T47D (cell line): ENCODE data around the gene SMG1.
A peak's percentile ranks its signal among the peaks of the same experiment; 100 is the strongest.

Experiments used
- DNase-seq, 2 experiments: peaks; one replicate each; pipeline versions ENCODE4 v3.0.0 to v3.0.0-alpha.2; 2011 to 2012; ENCODE audit warnings: low read depth in 1 of 2, low spot score in 1 of 2
- JUND ChIP-seq: IDR thresholded peaks from 2 replicates; pipeline ENCODE4 v1.6.1; 2012; ENCODE audit warnings: low read depth
- in situ Hi-C: cut with HindIII; loops from 2 replicates; pipeline ENCODE4 v1.10.0; 2016; ENCODE audit warnings: low sequenced_read_pairs, low pct_unique_long_range_greater_than_20kb

SMG1 gene

DNA sequence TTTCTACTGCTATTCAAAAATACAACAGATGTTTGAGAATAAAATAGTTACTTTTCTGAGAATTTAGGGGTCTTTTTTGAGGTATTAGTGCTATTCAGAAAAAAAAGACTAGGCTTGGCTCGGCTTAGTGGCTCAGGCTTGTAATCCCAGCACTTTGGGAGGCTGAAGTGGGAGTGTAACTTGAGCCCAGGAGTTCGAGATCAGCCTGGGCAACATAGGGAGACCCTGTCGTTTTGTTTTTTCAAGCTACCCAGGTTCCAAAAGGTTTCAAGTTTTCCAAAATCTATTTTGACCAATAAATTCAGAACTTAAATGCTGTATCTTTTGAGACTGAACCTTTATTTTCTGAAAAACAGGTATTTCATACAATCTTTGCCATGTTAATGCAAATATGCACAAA, 121.7 kb downstream of the SMG1 start:
- in situ Hi-C loops, result no loop called here
- TF ChIP-seq JUND, result no peak
- no peak for DNase-seq

- in situ Hi-C loops, result no loop called here
- DNase-seq, result no peak
- TF ChIP-seq JUND, result no peak
Observed at GRCh38 chr16:18803569-18804462, 122.4 kb downstream of the SMG1 start.

GRCh38 chr16:18802767-18803343, 123.4 kb downstream of the SMG1 start:
- TF ChIP-seq JUND, result no peak
- DNase-seq, result no peak
- in situ Hi-C loops, result no loop called here

DNA sequence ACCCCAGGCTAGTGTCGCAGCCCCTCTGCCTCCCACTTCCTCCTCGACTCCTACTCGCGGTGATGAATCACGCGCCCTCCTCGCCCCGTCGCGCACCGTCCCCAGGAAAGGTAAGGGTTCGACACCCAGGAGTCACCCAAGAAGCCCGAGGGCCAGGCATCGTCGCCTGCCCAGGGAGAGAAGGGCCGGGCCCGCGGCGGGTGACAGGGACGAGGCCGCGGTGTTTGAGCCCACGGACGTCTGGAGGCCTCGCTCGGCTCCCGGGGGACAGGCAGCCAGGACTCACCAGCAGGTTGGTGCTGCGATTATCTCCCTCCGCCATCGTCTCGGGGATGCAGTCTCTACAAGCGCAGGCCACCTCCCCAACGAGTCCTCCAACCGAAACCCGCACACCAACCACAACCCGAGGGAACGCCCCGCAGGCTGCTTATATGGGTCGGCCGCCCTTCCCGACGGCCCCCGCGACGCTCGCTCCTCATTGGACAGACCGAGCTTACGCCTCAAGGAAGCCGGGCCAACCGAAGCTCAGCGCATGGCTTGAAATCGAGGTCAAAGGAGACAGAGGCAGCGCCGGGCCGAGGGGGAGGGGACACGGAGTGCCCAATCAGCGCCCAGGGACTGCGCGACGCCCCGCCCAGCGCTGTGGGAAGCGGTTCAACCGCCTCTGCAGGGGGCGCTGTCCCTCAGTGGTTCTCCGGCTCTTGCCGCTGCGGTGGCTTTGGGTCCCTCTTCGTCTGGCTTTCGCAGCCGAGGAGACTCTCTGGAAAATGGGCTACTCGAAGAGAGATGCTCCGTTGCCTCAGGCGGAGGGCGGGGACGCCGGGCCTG, 124.8 kb downstream of the SMG1 start, which contains the start of gene ARL6IP1:
Gene ARL6IP1 (minus strand): TSS at position 405 of the 828 bp plus-strand sequence. CDS start 83 bp downstream, at position 322.
- TF ChIP-seq JUND, result no peak
- peak; percentile 92 to 100 for DNase-seq
- in situ Hi-C loops, result no loop called here

GRCh38 chr16:18800775-18801144, 125.4 kb downstream of the SMG1 start:
- in situ Hi-C loops, result no loop called here
- no peak for DNase-seq
- no peak for TF ChIP-seq JUND

GRCh38 chr16:18800293-18800692, 125.9 kb downstream of the SMG1 start:
- in situ Hi-C loops, result no loop called here

DNA sequence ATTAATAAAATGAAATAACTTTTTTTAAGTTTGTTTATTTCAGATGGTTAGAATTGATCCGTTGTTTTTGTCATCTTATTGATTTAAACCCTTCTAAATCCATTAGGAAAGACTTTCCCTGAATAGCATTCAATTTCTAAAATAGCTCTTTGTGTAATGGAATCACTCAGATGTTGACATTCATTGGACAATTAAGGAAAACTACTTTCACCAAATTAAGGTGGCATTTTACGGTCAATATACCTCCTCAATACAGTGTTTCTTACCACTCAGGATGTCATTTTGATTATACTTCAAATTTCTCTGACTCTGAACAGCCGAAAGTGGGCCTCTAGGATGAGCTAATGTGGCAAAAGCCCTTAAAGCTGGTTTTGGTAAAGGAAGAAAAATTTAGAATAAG, 126.7 kb downstream of the SMG1 start:
- in situ Hi-C loops, result no loop called here
- DNase-seq, result no peak
- no peak for TF ChIP-seq JUND

More at GRCh38 chr16:18800293-18800692, 125.9 kb downstream of the SMG1 start:
- no peak for TF ChIP-seq JUND
- no peak for DNase-seq

DNA sequence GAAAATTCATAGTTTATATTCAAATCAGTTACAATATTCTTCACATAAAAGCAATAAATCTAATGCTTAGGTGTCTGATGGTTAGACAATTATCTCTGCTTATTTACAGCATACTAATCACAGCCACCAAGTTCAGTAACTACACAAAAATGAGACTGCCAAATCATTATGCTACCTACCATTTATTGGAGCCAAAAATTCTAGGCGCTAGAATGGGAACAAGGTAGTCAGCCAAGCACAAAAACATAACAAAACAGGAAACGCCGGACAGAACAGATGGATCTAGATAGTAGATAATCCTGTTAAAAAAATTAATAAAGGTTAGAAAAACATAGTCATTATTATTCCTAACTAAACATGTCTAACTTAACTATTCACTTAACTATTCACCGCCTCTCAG, 128.5 kb downstream of the SMG1 start:
- TF ChIP-seq JUND, result no peak
- DNase-seq, result no peak
- in situ Hi-C loops, result no loop called here

DNA sequence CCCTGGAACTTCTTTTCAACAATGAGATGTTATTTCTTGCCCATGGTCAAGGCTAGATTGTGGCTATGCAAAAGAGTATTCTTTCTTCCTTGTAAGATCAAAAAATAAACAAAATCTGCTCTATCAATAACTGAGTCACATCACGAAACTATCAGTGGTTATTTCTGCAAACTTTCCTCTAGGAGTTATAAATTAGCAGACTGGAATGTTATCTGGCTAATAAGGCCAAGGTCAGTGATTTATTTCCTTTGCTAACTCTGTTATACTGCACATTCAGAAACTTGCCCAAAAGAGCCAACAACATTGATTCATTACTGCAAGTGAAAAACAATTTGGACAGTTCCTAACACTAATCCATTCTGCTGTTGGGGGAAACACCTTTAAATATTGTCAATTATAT, 129.8 kb downstream of the SMG1 start:
- no peak for TF ChIP-seq JUND
- in situ Hi-C loops, result no loop called here
- DNase-seq, result no peak

GRCh38 chr16:18792836-18793433, 133.3 kb downstream of the SMG1 start:
- no peak for TF ChIP-seq JUND
- DNase-seq, result no peak
- in situ Hi-C loops, result no loop called here

- no peak for TF ChIP-seq JUND
- in situ Hi-C loops, result no loop called here
- DNase-seq, result peak; percentile 89 to 99
Observed at GRCh38 chr16:18789850-18790706, 136.1 kb downstream of the SMG1 start, which contains the start of gene RPS15A. TSS of gene RPS15A (minus strand) at chr16:18790334. CDS start at chr16:18789113, 1,221 bp downstream.

GRCh38 chr16:18789515-18789849, 136.7 kb downstream of the SMG1 start:
- no peak for TF ChIP-seq JUND
- in situ Hi-C loops, result no loop called here
- DNase-seq, result no peak
